ENCODE measurements around the gene TMEM62.

DNA sequence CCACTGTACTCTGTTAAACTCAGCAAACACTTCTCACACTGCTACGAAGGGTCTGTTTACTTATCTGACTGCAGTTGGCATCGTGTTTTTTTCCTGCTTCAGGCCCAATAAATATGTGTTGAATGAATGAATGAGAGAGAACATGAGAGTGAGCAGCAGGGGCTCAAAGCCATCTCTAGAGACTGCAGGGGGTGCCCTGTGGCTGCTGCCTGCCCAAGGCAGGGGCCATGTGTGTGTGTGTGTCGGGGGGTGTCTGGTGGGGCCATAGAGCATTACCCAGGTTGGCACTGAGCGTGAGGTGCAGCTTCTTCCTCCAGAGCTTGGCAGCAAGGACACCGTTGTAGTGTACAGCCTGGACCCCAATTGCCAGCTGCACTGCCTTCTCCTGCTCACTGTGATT, 72.7 kb downstream of the TMEM62 start:
- TF ChIP-seq, protein P1, sequence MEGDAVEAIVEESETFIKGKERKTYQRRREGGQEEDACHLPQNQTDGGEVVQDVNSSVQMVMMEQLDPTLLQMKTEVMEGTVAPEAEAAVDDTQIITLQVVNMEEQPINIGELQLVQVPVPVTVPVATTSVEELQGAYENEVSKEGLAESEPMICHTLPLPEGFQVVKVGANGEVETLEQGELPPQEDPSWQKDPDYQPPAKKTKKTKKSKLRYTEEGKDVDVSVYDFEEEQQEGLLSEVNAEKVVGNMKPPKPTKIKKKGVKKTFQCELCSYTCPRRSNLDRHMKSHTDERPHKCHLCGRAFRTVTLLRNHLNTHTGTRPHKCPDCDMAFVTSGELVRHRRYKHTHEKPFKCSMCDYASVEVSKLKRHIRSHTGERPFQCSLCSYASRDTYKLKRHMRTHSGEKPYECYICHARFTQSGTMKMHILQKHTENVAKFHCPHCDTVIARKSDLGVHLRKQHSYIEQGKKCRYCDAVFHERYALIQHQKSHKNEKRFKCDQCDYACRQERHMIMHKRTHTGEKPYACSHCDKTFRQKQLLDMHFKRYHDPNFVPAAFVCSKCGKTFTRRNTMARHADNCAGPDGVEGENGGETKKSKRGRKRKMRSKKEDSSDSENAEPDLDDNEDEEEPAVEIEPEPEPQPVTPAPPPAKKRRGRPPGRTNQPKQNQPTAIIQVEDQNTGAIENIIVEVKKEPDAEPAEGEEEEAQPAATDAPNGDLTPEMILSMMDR (IDR thresholded peaks at IDR 0.05; ENCODE audit: low read depth, low read length, poor library complexity, severe bottlenecking) = no peak
- TF ChIP-seq EZH2phosphoT487 (IDR thresholded peaks at IDR 0.05; ENCODE audit: borderline replicate concordance, low read length) = no peak
